H9 (cell line): ENCODE measurements around the gene KIRREL3. TPM values are rescaled to one million over a fixed set of nuclear protein-coding genes. Genes with fewer than 3 reads are reported as not detected.

Experiments used
- DNase-seq: peaks from one replicate; pipeline ENCODE4 v3.0.0-alpha.2; 2017
- H2AFZ ChIP-seq: one replicate; pipeline ENCODE4 v1.6.1; 2013; ENCODE audit warnings: mild to moderate bottlenecking, low read length, control low read depth, moderate library complexity
- H2AK5ac ChIP-seq: 2 replicates; pipeline ENCODE4 v1.6.1; 2013; ENCODE audit warnings: low read length, control low read depth, mixed read lengths; ENCODE audit not compliant: insufficient read length
- H2BK120ac ChIP-seq: one replicate; pipeline ENCODE4 v1.6.1; 2013; ENCODE audit warnings: low read depth, mild to moderate bottlenecking, low read length, control low read depth, inconsistent platforms; ENCODE audit not compliant: poor library complexity, severe bottlenecking
- H2BK12ac ChIP-seq: 2 replicates; pipeline ENCODE4 v1.6.1; 2013; ENCODE audit warnings: low read length, control low read depth, mixed read lengths, low read depth; ENCODE audit not compliant: insufficient read length
- H2BK15ac ChIP-seq: 2 replicates; pipeline ENCODE4 v1.6.1; 2013; ENCODE audit warnings: low read depth, low read length, control low read depth
- H2BK20ac ChIP-seq: one replicate; pipeline ENCODE4 v1.6.1; 2013; ENCODE audit warnings: low read depth, mild to moderate bottlenecking, low read length, control low read depth, inconsistent platforms; ENCODE audit not compliant: poor library complexity, severe bottlenecking
- H2BK5ac ChIP-seq: 2 replicates; pipeline ENCODE4 v1.6.1; 2013; ENCODE audit warnings: low read length, control low read depth, mixed read lengths; ENCODE audit not compliant: insufficient read length
- H3K14ac ChIP-seq: 2 replicates; pipeline ENCODE4 v1.6.1; 2013; ENCODE audit warnings: low read length, control low read depth; ENCODE audit not compliant: insufficient read depth
- H3K18ac ChIP-seq: 2 replicates; pipeline ENCODE4 v1.6.1; 2013; ENCODE audit warnings: low read depth, mild to moderate bottlenecking, mixed read lengths, low read length, control low read depth; ENCODE audit not compliant: insufficient read length
- H3K23ac ChIP-seq: 2 replicates; pipeline ENCODE4 v1.6.1; 2013; ENCODE audit warnings: low read length, control low read depth, mixed read lengths, low read depth; ENCODE audit not compliant: insufficient read length
- H3K23me2 ChIP-seq: 2 replicates; pipeline ENCODE4 v1.6.1; 2013; ENCODE audit warnings: low read depth, mild to moderate bottlenecking, mixed read lengths, low read length, control low read depth; ENCODE audit not compliant: insufficient read length, poor library complexity, severe bottlenecking
- H3K27ac ChIP-seq: 2 replicates; pipeline ENCODE4 v1.5.1; 2013; ENCODE audit warnings: low read length, control low read depth, mixed read lengths, low read depth; ENCODE audit not compliant: insufficient read length
- H3K27me3 ChIP-seq: 2 replicates; pipeline ENCODE4 v1.6.1; 2013; ENCODE audit warnings: low read length, control low read depth, inconsistent platforms; ENCODE audit not compliant: insufficient read depth
- H3K4ac ChIP-seq: 2 replicates; pipeline ENCODE4 v1.6.1; 2013; ENCODE audit warnings: low read depth, mild to moderate bottlenecking, control low read depth, inconsistent platforms, low read length, moderate library complexity
- H3K4me1 ChIP-seq: 2 replicates; pipeline ENCODE4 v1.6.1; 2013; ENCODE audit warnings: low read length, control low read depth, inconsistent platforms; ENCODE audit not compliant: insufficient read depth
- H3K4me2 ChIP-seq: 2 replicates; pipeline ENCODE4 v1.6.1; 2013; ENCODE audit warnings: low read length, control low read depth, mixed read lengths; ENCODE audit not compliant: insufficient read length, insufficient read depth
- H3K56ac ChIP-seq: 2 replicates; pipeline ENCODE4 v1.6.1; 2013; ENCODE audit warnings: low read depth, mild to moderate bottlenecking, mixed read lengths, low read length, control low read depth; ENCODE audit not compliant: insufficient read length
- H3K79me1 ChIP-seq: 2 replicates; pipeline ENCODE4 v1.6.1; 2013; ENCODE audit warnings: low read depth, mild to moderate bottlenecking, moderate library complexity, low read length, control low read depth, inconsistent platforms; ENCODE audit not compliant: insufficient read depth, poor library complexity, severe bottlenecking
- H3K79me2 ChIP-seq: 2 replicates; pipeline ENCODE4 v1.6.1; 2013; ENCODE audit warnings: low read length, control low read depth, inconsistent platforms; ENCODE audit not compliant: insufficient read depth
- H3K9ac ChIP-seq: 2 replicates; pipeline ENCODE4 v1.6.1; 2013; ENCODE audit warnings: low read length, control low read depth, mixed read lengths; ENCODE audit not compliant: insufficient read length; ENCODE audit errors: extremely low read depth
- H3K9me3 ChIP-seq: one replicate; pipeline ENCODE4 v1.6.1; 2013; ENCODE audit warnings: low read depth, low read length, inconsistent platforms; ENCODE audit not compliant: control insufficient read depth
- H3T11ph ChIP-seq: one replicate; pipeline ENCODE4 v1.6.1; 2013; ENCODE audit warnings: mild to moderate bottlenecking, low read length, control low read depth, inconsistent platforms
- H4K20me1 ChIP-seq: one replicate; pipeline ENCODE4 v1.6.1; 2013; ENCODE audit not compliant: control insufficient read depth, insufficient read length, insufficient read depth
- H4K5ac ChIP-seq: 2 replicates; pipeline ENCODE4 v1.6.1; 2013; ENCODE audit warnings: low read depth, mild to moderate bottlenecking, mixed read lengths, low read length, control low read depth; ENCODE audit not compliant: insufficient read length
- H4K8ac ChIP-seq: replicated peaks from 2 replicates; pipeline ENCODE4 v1.6.1; 2013; ENCODE audit warnings: low read length, control low read depth, mixed read lengths, low read depth; ENCODE audit not compliant: insufficient read length
- H4K91ac ChIP-seq: 2 replicates; pipeline ENCODE4 v1.6.1; 2013; ENCODE audit warnings: low read depth, mild to moderate bottlenecking, moderate library complexity, mixed read lengths, low read length, control low read depth; ENCODE audit not compliant: insufficient read length
- H3K27ac Mint-ChIP-seq, 3 experiments: 2 replicates in 2 of 3; 3 replicates in 1 of 3; pipeline ENCODE4 v1.8.0; 2020 to 2021; ENCODE audit warnings: mixed read lengths in 3 of 3, mild to moderate bottlenecking in 1 of 3, moderate library complexity in 1 of 3
- H3K27me3 Mint-ChIP-seq: 2 replicates; pipeline ENCODE4 v1.8.0; 2021; ENCODE audit warnings: low read depth, mild to moderate bottlenecking, moderate library complexity, mixed read lengths
- H3K36me3 Mint-ChIP-seq, 3 experiments: 2 replicates in 2 of 3; 3 replicates in 1 of 3; pipeline ENCODE4 v1.8.0; 2020 to 2021; ENCODE audit warnings: low read depth in 3 of 3, mixed read lengths in 3 of 3; ENCODE audit not compliant: insufficient read depth in 1 of 3
- H3K4me1 Mint-ChIP-seq, 2 experiments: 2 replicates each; pipeline ENCODE4 v1.8.0; 2020; ENCODE audit warnings: mixed read lengths in 2 of 2
- H3K4me3 Mint-ChIP-seq, 2 experiments: 2 replicates in 1 of 2; 3 replicates in 1 of 2; pipeline ENCODE4 v1.8.0; 2020 to 2021; ENCODE audit warnings: mild to moderate bottlenecking in 2 of 2, mixed read lengths in 2 of 2, moderate library complexity in 1 of 2
- H3K9me3 Mint-ChIP-seq, 2 experiments: 2 replicates in 1 of 2; 3 replicates in 1 of 2; pipeline ENCODE4 v1.8.0; 2020; ENCODE audit warnings: mild to moderate bottlenecking in 2 of 2, mixed read lengths in 2 of 2, moderate library complexity in 1 of 2
- CTCF ChIP-seq: fragments of 200-600 bp; sonication (generic); conservative IDR thresholded peaks from 3 replicates; pipeline ENCODE4 v1.8.0; 2021; ENCODE audit warnings: antibody characterized with exemption, mild to moderate bottlenecking
- WGBS: extraction: QIAGEN DNeasy Blood & Tissue Kit; methylation state at CpG from one replicate; pipeline ENCODE4 v1.1.7; 2013; ENCODE audit warnings: missing lambda C conversion rate, low lambda C conversion rate, mixed read lengths; ENCODE audit not compliant: insufficient read length; ENCODE audit errors: extremely low coverage; 5-methylcytosine and 5-hydroxymethylcytosine counted together
- total RNA-seq: library from RNA; stranded (reverse); gene quantifications from 2 replicates; pipeline ENCODE4 v1.2.1, GENCODE V29; 2021

The KIRREL3 gene
- total RNA-seq, 1 experiment from 2014 or later, result 0.17 TPM

GRCh38 chr11:126456089-126456488, 544.5 kb downstream of the KIRREL3 start:
- TF ChIP-seq CTCF, result no peak
- Histone ChIP-seq H2AK5ac (no peak overlapping the region), H2BK15ac (no peak overlapping the region), H3T11ph (no peak overlapping the region), H4K20me1 (no peaks in the 10 kb centered on the region), H3K79me2 (no peaks in the 10 kb centered on the region), H2BK120ac (no peak overlapping the region), H3K79me1 (no peaks in the 10 kb centered on the region), H3K27me3 (no peaks in the 10 kb centered on the region), H3K9ac (no peak overlapping the region), H2BK20ac (no peak overlapping the region), H4K8ac (no peak overlapping the region), H4K5ac (no peak overlapping the region), H3K14ac (no peak overlapping the region), H3K4me2 (no peak overlapping the region), H4K91ac (no peak overlapping the region), H3K23me2 (no peaks in the 10 kb centered on the region), H3K4ac (no peak overlapping the region), H3K27ac (no peak overlapping the region), H2BK12ac (no peak overlapping the region), H3K23ac (no peak overlapping the region), H3K18ac (no peak overlapping the region), H2AFZ (no peak overlapping the region), H3K4me1 (no peaks in the 10 kb centered on the region), H2BK5ac (no peak overlapping the region), H3K9me3 (no peaks in the 10 kb centered on the region), H3K56ac (no peak overlapping the region)
- no peak overlapping the region; a peak in 1 of 7 replicates for H3K27ac Mint-ChIP-seq
- H3K36me3 Mint-ChIP-seq, result peaks cover 0 to 4% (median 3%) of the 10 kb centered on the region in 3 experiments; a peak in 6 of 7 replicates
- peaks cover 4 to 5% of the 10 kb centered on the region in 2 experiments for H3K9me3 Mint-ChIP-seq
- WGBS, result no CpG with 5 or more reads among the region's 15 CpGs
- no peak for DNase-seq
- peaks cover 7 to 23% of the 10 kb centered on the region in 2 experiments for H3K4me1 Mint-ChIP-seq
- H3K4me3 Mint-ChIP-seq, result no peak overlapping the region
- peaks cover 6% of the 10 kb centered on the region for H3K27me3 Mint-ChIP-seq
